NCI-H526 (cell line): ENCODE results near the gene JADE1.

Source experiments
- DNase-seq, 2 experiments: peaks; one replicate each; lab custom pipeline; 2025; lab: John Stamatoyannopoulos, UW

Gene JADE1

GRCh38 chr4:128810871-128811570 is 1.5 kb downstream of the JADE1 start:
- peak; percentile 75 to 89 for DNase-seq

DNA sequence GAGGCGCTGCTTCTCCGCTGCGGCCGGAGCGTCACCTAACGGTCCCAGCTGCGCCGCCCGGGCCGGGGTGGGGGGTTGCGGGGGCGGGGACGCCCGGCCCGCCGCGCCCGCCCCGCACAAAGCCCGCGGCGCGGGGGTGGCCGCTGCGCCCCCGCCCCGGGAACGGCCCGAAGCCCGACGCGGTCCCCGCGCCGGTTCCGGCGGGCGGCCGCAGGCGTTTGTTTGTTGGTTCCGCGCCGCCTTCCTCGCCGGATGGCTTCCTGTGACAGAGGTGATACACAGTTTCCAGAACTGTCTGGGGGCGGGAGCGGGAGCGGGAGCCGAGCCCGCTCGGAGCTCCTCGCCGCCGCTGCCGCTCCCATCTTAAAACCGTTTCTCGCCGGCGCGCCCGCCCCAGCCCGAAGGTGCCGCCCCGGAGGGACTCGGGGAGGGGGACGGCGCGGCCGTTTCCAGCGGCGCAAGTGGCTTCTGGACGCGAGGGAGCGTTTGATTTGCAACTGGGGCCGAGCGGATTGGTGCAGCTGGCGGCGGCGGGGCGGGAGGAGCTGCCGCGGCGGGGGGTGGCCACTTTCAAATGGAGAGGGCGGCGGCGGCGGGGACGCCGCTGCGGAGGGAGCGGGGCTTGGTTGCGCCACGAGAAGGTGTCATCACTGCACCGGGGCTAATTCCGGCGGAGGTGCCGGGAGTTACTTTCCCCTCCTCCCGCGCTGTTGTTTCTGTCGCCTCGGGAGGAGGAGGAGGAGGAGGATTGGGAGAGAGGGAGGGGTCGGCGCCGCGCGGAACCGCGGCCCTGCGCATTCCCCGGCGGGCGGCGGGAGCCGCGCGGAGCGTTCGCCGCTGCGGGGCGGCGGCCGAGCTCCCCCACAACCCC is 2.3 kb downstream of the JADE1 start:
- DNase-seq, result peak; percentile 66 to 89

- peak; percentile 19 to 73 for DNase-seq
Observed at GRCh38 chr4:128812442-128813235, 3.1 kb downstream of the JADE1 start.

- DNase-seq, result no peak
Observed at GRCh38 chr4:128813965-128814364, 4.5 kb downstream of the JADE1 start.

GRCh38 chr4:128818442-128818841 is 8.9 kb downstream of the JADE1 start:
- DNase-seq, result no peak

DNA sequence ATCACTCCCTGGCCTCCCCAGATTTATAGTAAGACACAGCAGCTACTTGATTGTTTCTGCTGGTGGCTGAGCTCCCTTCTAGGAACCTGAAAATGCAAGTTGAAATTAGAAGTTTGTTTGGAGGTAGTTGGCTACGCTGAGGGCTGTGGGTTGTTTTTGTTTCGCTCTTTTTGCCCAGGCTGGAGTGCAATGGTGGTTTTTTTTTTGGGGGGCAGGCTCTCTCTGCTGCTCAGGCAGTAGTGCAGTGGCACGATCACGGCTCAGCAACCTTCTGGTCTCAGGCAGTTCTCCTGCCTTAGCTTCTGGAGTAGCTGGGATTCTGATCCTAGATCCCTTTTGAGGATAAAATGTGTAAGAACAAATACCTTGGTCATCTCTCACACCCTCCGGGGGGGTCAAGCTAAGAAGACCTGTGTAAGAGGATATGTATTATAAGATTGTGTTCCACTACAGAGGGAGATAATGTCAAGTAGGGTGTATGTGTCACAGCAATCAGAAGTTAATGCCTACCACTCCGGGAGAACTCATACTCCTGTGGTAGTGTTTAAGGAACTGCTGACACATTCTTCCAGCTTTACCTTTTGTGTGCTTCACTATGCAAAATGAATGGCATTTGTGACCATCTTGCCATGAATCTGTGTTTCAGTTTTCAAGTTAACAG is 9.7 kb downstream of the JADE1 start:
- no peak for DNase-seq

- DNase-seq, result no peak
Observed at GRCh38 chr4:128820671-128821070, 11.2 kb downstream of the JADE1 start.

DNA sequence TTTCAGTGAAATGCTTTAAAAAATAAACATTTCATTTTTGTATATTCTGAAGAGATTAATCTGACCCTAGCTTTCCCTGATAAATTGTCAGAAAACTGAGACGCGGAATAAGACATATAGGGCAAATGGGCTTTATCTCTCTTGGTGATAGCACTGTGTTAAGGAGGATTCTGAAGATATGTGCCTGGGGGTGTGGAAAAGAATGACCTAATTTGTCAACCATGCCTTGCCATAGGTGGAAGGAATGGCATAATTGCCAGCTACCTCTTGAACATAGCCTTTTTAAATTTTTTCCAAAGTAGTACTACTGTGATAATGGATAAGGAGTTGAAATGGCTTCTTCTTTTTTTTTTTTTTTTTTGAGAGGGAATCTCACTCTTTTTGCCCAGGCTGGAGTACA is 11.7 kb downstream of the JADE1 start:
- DNase-seq, result no peak

DNA sequence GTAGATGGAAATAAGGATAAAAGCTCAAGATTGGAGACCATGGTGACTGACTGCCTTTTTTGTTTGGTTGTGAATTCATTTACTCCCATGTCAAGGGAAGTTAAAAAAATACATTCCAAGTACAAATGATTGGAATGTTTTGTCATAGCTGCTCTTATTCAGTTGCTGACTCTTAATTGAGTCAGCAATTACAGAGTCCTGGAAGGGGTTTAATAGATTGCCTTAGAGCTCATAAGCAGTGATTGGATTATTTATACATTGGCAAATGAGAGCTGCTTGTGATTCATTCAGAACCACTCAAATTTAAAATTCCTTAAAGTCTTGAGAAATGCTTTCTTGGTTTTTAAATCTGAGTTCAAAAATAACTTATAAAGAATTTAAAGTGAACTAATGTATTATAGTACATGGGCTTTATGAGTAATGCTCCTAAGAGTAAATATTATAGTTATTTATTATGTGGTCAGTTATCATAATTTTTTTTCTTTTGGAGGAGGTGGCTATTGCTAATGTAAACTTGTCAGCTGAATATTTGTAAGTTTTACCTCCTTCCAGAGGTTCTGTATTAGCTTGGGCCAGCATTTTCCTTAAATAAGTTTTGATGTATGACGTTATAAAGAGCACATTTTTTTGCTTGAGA is 13.6 kb downstream of the JADE1 start:
- no peak for DNase-seq

- no peak for DNase-seq
Observed at GRCh38 chr4:128825226-128825625, 15.7 kb downstream of the JADE1 start.

GRCh38 chr4:128827296-128827695 is 17.8 kb downstream of the JADE1 start:
- DNase-seq, result no peak

DNA sequence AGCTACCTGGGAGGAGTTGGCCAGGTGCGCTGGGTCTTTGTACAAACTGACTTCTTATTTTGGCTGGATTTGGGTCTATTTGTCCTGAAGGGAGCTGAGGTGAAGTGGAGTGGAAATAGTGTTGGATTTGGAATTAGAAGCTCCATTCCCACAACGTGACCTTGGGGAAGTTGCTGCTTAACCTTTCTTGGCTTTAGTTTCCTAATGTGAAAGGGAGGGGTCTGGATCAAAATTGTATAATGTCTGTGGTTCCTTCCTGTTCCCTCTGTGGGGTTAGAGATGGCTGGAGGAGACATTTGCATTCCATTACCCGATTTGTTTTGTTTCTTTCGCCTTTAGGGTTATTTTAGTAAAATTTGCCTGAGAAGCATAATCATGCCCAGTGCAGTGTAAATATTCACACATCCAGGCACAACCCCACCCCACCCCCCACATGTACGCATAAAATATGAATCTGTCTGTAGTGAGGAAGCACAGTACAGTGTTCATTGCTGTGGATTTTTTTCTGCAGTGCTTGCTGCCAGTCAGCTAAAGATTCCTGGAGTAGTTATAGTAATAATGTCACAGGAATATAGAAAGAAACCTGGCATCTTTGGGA is 21.5 kb downstream of the JADE1 start:
- DNase-seq, result peak; percentile 90 to 95

DNA sequence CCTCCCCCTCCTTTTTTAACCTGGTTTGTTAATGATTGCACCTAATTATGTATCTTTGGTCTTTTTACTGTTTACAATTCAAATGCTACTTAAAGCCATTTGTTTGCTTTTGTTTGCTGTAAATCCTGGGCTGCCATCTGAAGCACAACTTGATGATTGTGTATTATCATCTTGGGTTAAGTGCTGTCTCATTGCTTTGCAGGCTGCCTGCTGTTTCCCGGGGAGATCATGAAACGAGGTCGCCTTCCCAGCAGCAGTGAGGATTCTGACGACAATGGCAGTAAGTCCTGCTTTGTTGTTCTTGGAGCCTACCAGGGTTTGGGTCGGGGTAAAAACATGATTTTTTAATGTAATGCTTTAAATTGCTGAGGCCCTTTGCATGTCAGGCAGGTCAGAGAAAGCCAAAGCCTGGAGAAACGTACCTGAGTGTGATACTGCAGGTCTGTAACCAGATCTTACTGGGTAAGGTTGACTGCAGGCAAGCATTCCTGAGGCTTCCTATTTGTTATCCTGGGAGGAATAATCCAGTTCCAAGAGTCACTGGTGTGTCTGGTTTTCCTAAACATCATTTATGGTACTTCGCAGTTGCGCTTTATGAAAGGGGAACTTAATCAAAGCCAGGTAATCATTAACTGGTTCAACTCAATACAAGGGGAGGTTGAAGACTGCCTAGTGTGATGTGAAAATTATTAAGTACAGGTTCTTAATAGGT is 22.2 kb downstream of the JADE1 start:
- peak; percentile 90 to 95 for DNase-seq

DNA sequence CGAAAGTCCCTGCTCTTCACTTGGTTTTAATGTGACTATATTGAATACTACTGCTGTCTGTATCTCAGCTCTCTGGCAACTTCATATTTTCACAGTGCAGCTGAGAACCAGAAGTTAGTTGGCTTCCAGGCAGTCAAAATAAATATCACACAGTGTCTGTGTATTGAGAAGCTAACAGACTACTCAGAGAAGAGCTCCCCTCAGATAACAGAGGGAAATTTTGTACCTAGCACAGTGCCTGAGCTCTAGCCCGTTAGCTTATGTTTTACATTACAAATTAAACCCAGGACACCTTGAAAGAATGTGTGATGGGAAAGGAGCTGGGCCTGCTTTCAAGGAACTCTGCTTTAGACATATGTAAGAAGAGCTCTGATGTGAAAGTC is 22.7 kb downstream of the JADE1 start:
- DNase-seq, result no peak

GRCh38 chr4:128835498-128836222 is 26.2 kb downstream of the JADE1 start:
- no peak for DNase-seq

- DNase-seq, result no peak
Observed at GRCh38 chr4:128837198-128837597, 27.7 kb downstream of the JADE1 start.

GRCh38 chr4:128837679-128838078 is 28.2 kb downstream of the JADE1 start:
- DNase-seq, result peak; percentile 14 to 44

GRCh38 chr4:128840711-128841318 is 31.3 kb downstream of the JADE1 start:
- DNase-seq, result no peak

DNA sequence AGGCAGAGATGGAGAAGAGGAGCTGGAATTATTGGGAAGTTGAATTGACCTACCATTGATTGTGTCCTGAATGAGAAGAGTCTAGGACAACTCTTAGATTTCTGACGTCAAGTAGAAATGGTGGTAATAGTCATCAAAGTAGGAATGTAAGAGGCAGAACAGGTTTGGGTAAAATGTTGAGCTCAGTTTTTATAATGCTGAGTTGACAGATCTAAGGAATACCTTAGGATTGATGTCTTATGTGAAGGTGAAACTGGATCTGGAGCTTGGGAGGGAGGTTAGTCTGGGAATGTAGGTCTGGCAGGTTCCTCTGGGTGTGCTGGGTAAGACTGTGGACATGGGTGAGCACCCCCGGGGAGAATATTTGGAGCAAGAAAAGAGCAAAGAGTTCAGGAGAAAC is 31.9 kb downstream of the JADE1 start:
- no peak for DNase-seq
